A549 treated with CpdA at 1 μM for 4 hours (cell line): ENCODE measurements around the gene ZNF292. TPM values are rescaled to one million over a fixed set of nuclear protein-coding genes. Genes with fewer than 3 reads are reported as not detected.

Experiments
- total RNA-seq: library from RNA; stranded (reverse); fragments of 200-300 nt; extraction: Qiagen RNA extraction; gene quantifications from 5 replicates; pipeline ENCODE4 v1.2.3, GENCODE V29; 2022; ENCODE audit warnings: low read depth

The ZNF292 gene
- 2.0 to 5.3 TPM (median 3.2 TPM) in 5 replicates for total RNA-seq

GRCh38 chr6:87154993-87155841, at the start of gene ZNF292:
TSS of gene ZNF292 (plus strand) at chr6:87155565. CDS start at chr6:87155592, 27 bp downstream.

Other genes starting within 250 kb of the ZNF292 start
- gene HTR1E, start 218.0 kb upstream of the ZNF292 start, total RNA-seq = not detected in 5 replicates
- gene CGA, start 60.5 kb upstream of the ZNF292 start, total RNA-seq = 0.08 to 0.15 TPM in 2 of 5 replicates, not detected in the others
- gene SMIM8, start 167.0 kb downstream of the ZNF292 start, total RNA-seq = 1.9 to 3.9 TPM (median 3.8 TPM) in 5 replicates
- not detected in 5 replicates for gene GJB7, start 173.7 kb downstream of the ZNF292 start, total RNA-seq
- 0.24 to 0.54 TPM (median 0.27 TPM) in 5 replicates for gene C6orf163, start 189.2 kb downstream of the ZNF292 start, total RNA-seq